Transverse colon (tissue), 3 donors: Measurements from ENCODE around the gene SAP30BP.

Source experiments
- CTCF ChIP-seq, 5 experiments: fragments of 200-600 bp in 3 of 5; fragments of 450-650 bp in 2 of 5; sonication (generic) in 3 of 5; IDR thresholded peaks; 1 replicate in 2 of 5; 2 replicates in 3 of 5; pipeline ENCODE4 v1.5.1; 2016 to 2017; ENCODE audit warnings: antibody characterized with exemption in 5 of 5, inconsistent platforms in 3 of 5, mild to moderate bottlenecking in 2 of 5, moderate library complexity in 1 of 5
- POLR2A ChIP-seq: fragments of 450-650 bp; IDR thresholded peaks from one replicate; pipeline ENCODE4 v1.6.1; 2016; ENCODE audit warnings: antibody characterized with exemption, mild to moderate bottlenecking, moderate library complexity

GRCh38 chr17:75649687-75650086, 17.5 kb upstream of the SAP30BP start:
- TF ChIP-seq POLR2A (no peak), CTCF (IDR thresholded peaks at IDR 0.05) (no peak)
